DMS153 (cell line): ENCODE data around the gene PAX8.

Experiments
- DNase-seq: peaks from one replicate; lab custom pipeline; 2025; lab: John Stamatoyannopoulos, UW

The PAX8 gene

GRCh38 chr2:113167115-113167932, 111.4 kb downstream of the PAX8 start:
- peak; percentile 89 for DNase-seq

- DNase-seq = no peak
Observed at GRCh38 chr2:113166187-113166645, 112.5 kb downstream of the PAX8 start.
